Esophagus squamous epithelium (tissue), 4 donors: ENCODE data around the gene ZNF555.

ENCODE experiments used
- CTCF ChIP-seq, 6 experiments: fragments of 450-650 bp in 4 of 6; fragments of 200-600 bp in 2 of 6; sonication (generic) in 2 of 6; IDR thresholded peaks; one replicate each; pipeline ENCODE4 v1.5.1; 2016 to 2019; ENCODE audit warnings: antibody characterized with exemption in 6 of 6, mild to moderate bottlenecking in 4 of 6, moderate library complexity in 4 of 6
- POLR2A ChIP-seq, 4 donors: fragments of 450-650 bp; IDR thresholded peaks; one replicate each; pipeline ENCODE4 v1.6.1; 2017; ENCODE audit warnings: antibody characterized with exemption in 4 of 4, mild to moderate bottlenecking in 4 of 4, moderate library complexity in 3 of 4

- TF ChIP-seq CTCF (IDR thresholded peaks at IDR 0.05) (no peak), POLR2A (IDR thresholded peaks at IDR 0.05) (no peak)
Observed at GRCh38 chr19:2823646-2824045, 17.6 kb upstream of the ZNF555 start.
